Measurements from ENCODE around the gene MASP2. TPM values are rescaled to one million over a fixed set of nuclear protein-coding genes. Genes with fewer than 3 reads are reported as not detected.
"Not testable (repeated sequence)": the region's sequence is repeated elsewhere in the genome, so short reads cannot be mapped to it uniquely, and the experiment has no call there.

Gene MASP2
- total RNA-seq, 1 donor from 2014 or later = not detected

GRCh38 chr1:11064942-11065341 lies 17.9 kb upstream of the MASP2 start:
- ATAC-seq = no peak
- Histone ChIP-seq H3K9me3 (no peaks in the 10 kb centered on the region), H3K4me1 (peaks cover 12% of the 10 kb centered on the region), H3K27ac (no peak overlapping the region), H3K4me3 (no peak overlapping the region), H3K27me3 (no peaks in the 10 kb centered on the region), H3K36me3 (peaks cover 46% of the 10 kb centered on the region)
- intact Hi-C loops (cut with DNase I) = no loop called here
- no peak for DNase-seq
- TF ChIP-seq CTCF (IDR thresholded peaks at IDR 0.05) = no peak

- H3K36me3 ChIP-seq = peaks cover 37% of the 10 kb centered on the region
- H3K4me3 ChIP-seq; intact Hi-C loops (cut with DNase I); H3K9me3 ChIP-seq; DNase-seq; ATAC-seq; H3K27ac ChIP-seq; H3K27me3 ChIP-seq: not testable (repeated sequence)
- peaks cover 15% of the 10 kb centered on the region for H3K4me1 ChIP-seq
Observed at GRCh38 chr1:11063937-11064537, 17.0 kb upstream of the MASP2 start.

- no peaks in the 10 kb centered on the region for H3K9me3 ChIP-seq
- intact Hi-C loops (cut with DNase I) = no loop called here
- H3K4me1 ChIP-seq = peaks cover 20% of the 10 kb centered on the region
- no peak for DNase-seq
- no peak for TF ChIP-seq CTCF (IDR thresholded peaks at IDR 0.05)
- H3K27ac ChIP-seq = no peak overlapping the region
- no peak for ATAC-seq
- peaks cover 26% of the 10 kb centered on the region for H3K36me3 ChIP-seq
- H3K27me3 ChIP-seq = no peaks in the 10 kb centered on the region
- H3K4me3 ChIP-seq = no peak overlapping the region
Observed at GRCh38 chr1:11062965-11063401, 15.9 kb upstream of the MASP2 start.

GRCh38 chr1:11061652-11062365 lies 14.8 kb upstream of the MASP2 start:
- no peak for ATAC-seq

GRCh38 chr1:11059968-11060830 lies 13.2 kb upstream of the MASP2 start, which contains the start of gene SRM:
SRM (minus strand) TSS chr1:11060018; CDS start chr1:11059943, 75 bp downstream.
- peak within 1 kb of the TSS; percentile 96 for H3K4me3 ChIP-seq
- peak; percentile 99 for ATAC-seq
- intact Hi-C loops (cut with DNase I) = no loop called here

More at GRCh38 chr1:11061652-11062365, 14.8 kb upstream of the MASP2 start:
- Histone ChIP-seq H3K36me3 (peaks cover 22% of the 10 kb centered on the region), H3K4me3 (no peak overlapping the region), H3K27me3 (no peaks in the 10 kb centered on the region), H3K27ac (no peak overlapping the region), H3K9me3 (no peaks in the 10 kb centered on the region), H3K4me1 (peaks cover 20% of the 10 kb centered on the region)
- no peak for TF ChIP-seq CTCF (IDR thresholded peaks at IDR 0.05)
- intact Hi-C loops (cut with DNase I) = no loop called here
- DNase-seq = no peak

More at GRCh38 chr1:11059968-11060830, 13.2 kb upstream of the MASP2 start, which contains the start of gene SRM:
- peaks cover 20% of the 10 kb centered on the region for H3K36me3 ChIP-seq
- H3K4me1 ChIP-seq = peaks cover 20% of the 10 kb centered on the region
- H3K9me3 ChIP-seq = no peaks in the 10 kb centered on the region
- TF ChIP-seq CTCF (IDR thresholded peaks at IDR 0.05) = peak; percentile 54
- H3K27ac ChIP-seq = peak within 1 kb of the TSS; percentile 87
- H3K27me3 ChIP-seq = no peaks in the 10 kb centered on the region
- peak; percentile 96 for DNase-seq
